ENCODE measurements around the gene SEC22B. TPM values are rescaled to one million over a fixed set of nuclear protein-coding genes. Genes with fewer than 3 reads are reported as not detected.
"Not testable (repeated sequence)": the region's sequence is repeated elsewhere in the genome, so short reads cannot be mapped to it uniquely, and the experiment has no call there.

SEC22B gene
- total and polyA plus RNA-seq, 2 experiments from 2014 or later = 28.8 to 52.9 TPM

GRCh38 chr1:120158495-120158894 is 17.8 kb downstream of the SEC22B start:
- not testable (repeated sequence) for H3K27me3 ChIP-seq; H3K4me1 ChIP-seq (ENCODE audit: insufficient read depth); H3K9me3 ChIP-seq (ENCODE audit: low read depth); H2AFZ ChIP-seq; H3K79me2 ChIP-seq; H3K4me3 ChIP-seq; H3K4me2 ChIP-seq; DNase-seq (ENCODE audit: low spot score); H3K9me2 ChIP-seq (replicated peaks; ENCODE audit: insufficient read depth); H3K27ac ChIP-seq; H3K36me3 ChIP-seq (replicated peaks; ENCODE audit: insufficient read depth, low read depth); H4K20me1 ChIP-seq (ENCODE audit: insufficient read depth, poor library complexity, severe bottlenecking)
- WGBS (ENCODE audit: low lambda C conversion rate, missing lambda C conversion rate) = no CpG with 5 or more reads among the region's 1 CpG

DNA sequence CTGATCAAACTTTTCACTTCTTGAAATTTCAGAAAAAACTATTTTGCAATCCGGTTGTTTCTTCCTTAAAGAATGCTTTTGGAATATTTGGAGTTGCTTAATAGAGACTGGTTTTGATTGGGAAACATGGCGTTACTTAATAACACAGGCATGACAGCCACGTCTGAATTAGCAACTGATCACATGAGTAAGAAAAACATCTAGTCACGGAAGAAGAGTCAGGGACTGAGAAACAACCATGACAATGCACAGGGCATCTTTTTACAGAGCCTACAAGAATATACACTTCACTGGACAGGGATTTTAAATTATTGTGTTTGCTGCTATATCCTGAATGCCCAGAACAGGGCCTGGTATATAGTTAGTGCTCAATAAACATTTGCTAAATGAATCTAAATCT is 18.2 kb downstream of the SEC22B start:
- H3K4me2 ChIP-seq; H3K36me3 ChIP-seq (replicated peaks; ENCODE audit: insufficient read depth, low read depth); H3K9me3 ChIP-seq (ENCODE audit: low read depth); H3K27ac ChIP-seq; H3K4me3 ChIP-seq; H3K9me2 ChIP-seq (replicated peaks; ENCODE audit: insufficient read depth); H3K4me1 ChIP-seq (ENCODE audit: insufficient read depth); H3K79me2 ChIP-seq; H4K20me1 ChIP-seq (ENCODE audit: insufficient read depth, poor library complexity, severe bottlenecking); H3K27me3 ChIP-seq; DNase-seq (ENCODE audit: low spot score); H2AFZ ChIP-seq: not testable (repeated sequence)
- 68% methylated on average over 3 of the region's 4 CpGs for WGBS (ENCODE audit: low lambda C conversion rate, missing lambda C conversion rate)

GRCh38 chr1:120150138-120150822 is 26.0 kb downstream of the SEC22B start:
- H4K20me1 ChIP-seq (ENCODE audit: insufficient read depth, poor library complexity, severe bottlenecking); DNase-seq (ENCODE audit: low spot score); H3K4me2 ChIP-seq; H3K4me1 ChIP-seq (ENCODE audit: insufficient read depth); H3K27ac ChIP-seq; H3K9me3 ChIP-seq (ENCODE audit: low read depth); H2AFZ ChIP-seq; H3K79me2 ChIP-seq; H3K27me3 ChIP-seq; H3K4me3 ChIP-seq; H3K36me3 ChIP-seq (replicated peaks; ENCODE audit: insufficient read depth, low read depth); H3K9me2 ChIP-seq (replicated peaks; ENCODE audit: insufficient read depth): not testable (repeated sequence)
- WGBS (ENCODE audit: low lambda C conversion rate, missing lambda C conversion rate) = 96% methylated on average over 2 of the region's 3 CpGs

- not testable (repeated sequence) for H3K4me2 ChIP-seq; H3K36me3 ChIP-seq (replicated peaks; ENCODE audit: insufficient read depth, low read depth); H3K9me2 ChIP-seq (replicated peaks; ENCODE audit: insufficient read depth); H3K4me3 ChIP-seq; H3K4me1 ChIP-seq (ENCODE audit: insufficient read depth); H3K9me3 ChIP-seq (ENCODE audit: low read depth); H3K27ac ChIP-seq; H4K20me1 ChIP-seq (ENCODE audit: insufficient read depth, poor library complexity, severe bottlenecking); H3K79me2 ChIP-seq; H3K27me3 ChIP-seq; H2AFZ ChIP-seq; DNase-seq (ENCODE audit: low spot score)
Observed at GRCh38 chr1:120149420-120150059, 26.8 kb downstream of the SEC22B start.

DNA sequence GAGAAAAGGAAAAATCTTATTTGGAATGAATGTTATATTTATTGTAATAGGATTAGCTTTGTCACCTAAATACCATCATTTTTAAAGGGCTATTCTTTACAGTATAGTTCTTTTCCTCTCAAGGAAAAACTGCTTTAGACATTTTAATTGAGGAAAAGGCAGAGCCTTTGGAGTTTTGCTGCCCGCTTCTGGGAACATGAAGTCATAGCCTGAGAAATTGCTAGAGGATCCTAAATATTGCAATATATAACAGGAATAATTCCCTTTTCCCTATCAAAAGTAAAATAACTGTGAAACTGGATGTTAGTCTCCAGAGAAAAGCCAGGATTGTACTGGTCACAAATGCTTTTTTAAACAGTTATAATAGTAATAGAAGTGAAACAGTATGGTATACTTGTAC is 30.5 kb downstream of the SEC22B start:
- H3K4me1 ChIP-seq (ENCODE audit: insufficient read depth); H3K4me2 ChIP-seq; H3K9me3 ChIP-seq (ENCODE audit: low read depth); H2AFZ ChIP-seq; H3K27me3 ChIP-seq; H3K79me2 ChIP-seq; H3K4me3 ChIP-seq; H3K36me3 ChIP-seq (replicated peaks; ENCODE audit: insufficient read depth, low read depth); H3K9me2 ChIP-seq (replicated peaks; ENCODE audit: insufficient read depth); H4K20me1 ChIP-seq (ENCODE audit: insufficient read depth, poor library complexity, severe bottlenecking); H3K27ac ChIP-seq: not testable (repeated sequence)
- TF ChIP-seq CTCF (IDR thresholded peaks at IDR 0.05; ENCODE audit: poor library complexity) = peak; percentile 26
- WGBS (ENCODE audit: low lambda C conversion rate, missing lambda C conversion rate) = no CpG with 5 or more reads among the region's 1 CpG
- DNase-seq (ENCODE audit: low spot score) = peak; percentile 3

DNA sequence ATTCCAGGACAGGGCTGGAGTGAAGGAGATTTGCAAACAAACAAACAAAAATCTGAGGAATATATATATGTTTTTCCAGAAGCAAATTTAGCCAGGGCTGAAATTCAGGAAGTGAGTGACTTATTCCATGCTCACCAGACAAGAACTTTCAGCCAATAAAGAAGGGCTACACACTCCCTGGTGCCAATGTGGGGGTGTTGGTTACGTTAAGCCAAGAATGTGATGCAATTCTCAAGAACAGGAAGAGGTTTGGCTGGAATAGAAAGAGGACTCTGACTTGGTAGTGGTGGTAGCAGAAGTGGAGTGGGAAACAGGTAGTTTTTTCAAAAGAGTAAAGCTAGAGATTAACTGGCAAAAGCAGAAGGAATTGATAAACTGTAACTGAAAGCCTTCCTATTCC is 31.7 kb downstream of the SEC22B start:
- not testable (repeated sequence) for DNase-seq (ENCODE audit: low spot score); H3K9me2 ChIP-seq (replicated peaks; ENCODE audit: insufficient read depth); H3K79me2 ChIP-seq; H3K4me3 ChIP-seq; H4K20me1 ChIP-seq (ENCODE audit: insufficient read depth, poor library complexity, severe bottlenecking); H3K4me1 ChIP-seq (ENCODE audit: insufficient read depth); H3K36me3 ChIP-seq (replicated peaks; ENCODE audit: insufficient read depth, low read depth); H3K4me2 ChIP-seq; H3K9me3 ChIP-seq (ENCODE audit: low read depth); H3K27me3 ChIP-seq; H2AFZ ChIP-seq; H3K27ac ChIP-seq
- WGBS (ENCODE audit: low lambda C conversion rate, missing lambda C conversion rate) = no CpG with 5 or more reads among the region's 1 CpG

- 94% methylated on average over 2 of the region's 2 CpGs for WGBS (ENCODE audit: low lambda C conversion rate, missing lambda C conversion rate)
Observed at GRCh38 chr1:120144169-120144568, 32.2 kb downstream of the SEC22B start.

GRCh38 chr1:120143334-120143733 is 33.0 kb downstream of the SEC22B start:
- not testable (repeated sequence) for H4K20me1 ChIP-seq (ENCODE audit: insufficient read depth, poor library complexity, severe bottlenecking); H2AFZ ChIP-seq; H3K36me3 ChIP-seq (replicated peaks; ENCODE audit: insufficient read depth, low read depth); DNase-seq (ENCODE audit: low spot score); H3K79me2 ChIP-seq; H3K9me2 ChIP-seq (replicated peaks; ENCODE audit: insufficient read depth); H3K27ac ChIP-seq; H3K4me2 ChIP-seq; H3K9me3 ChIP-seq (ENCODE audit: low read depth); H3K4me1 ChIP-seq (ENCODE audit: insufficient read depth); H3K4me3 ChIP-seq; H3K27me3 ChIP-seq
- WGBS (ENCODE audit: low lambda C conversion rate, missing lambda C conversion rate) = 65% methylated on average over 2 of the region's 3 CpGs

More at GRCh38 chr1:120144169-120144568, 32.2 kb downstream of the SEC22B start:
- not testable (repeated sequence) for H3K27ac ChIP-seq; H3K36me3 ChIP-seq (replicated peaks; ENCODE audit: insufficient read depth, low read depth); H4K20me1 ChIP-seq (ENCODE audit: insufficient read depth, poor library complexity, severe bottlenecking); H3K4me3 ChIP-seq; H3K4me2 ChIP-seq; H3K9me2 ChIP-seq (replicated peaks; ENCODE audit: insufficient read depth); H2AFZ ChIP-seq; H3K4me1 ChIP-seq (ENCODE audit: insufficient read depth); DNase-seq (ENCODE audit: low spot score); H3K79me2 ChIP-seq; H3K9me3 ChIP-seq (ENCODE audit: low read depth); H3K27me3 ChIP-seq
